HG02588 (cell line): ENCODE results near the gene CADM2.
"Not testable (repeated sequence)": the region's sequence is repeated elsewhere in the genome, so short reads cannot be mapped to it uniquely, and the experiment has no call there.

Experiments
- ATAC-seq: cut with Tn5 transposase; IDR thresholded peaks from one replicate; pipeline ENCODE4 v1.9.1; 2021; ENCODE audit warnings: mild to moderate bottlenecking, moderate library complexity; ENCODE audit not compliant: unreplicated experiment

CADM2 gene

DNA sequence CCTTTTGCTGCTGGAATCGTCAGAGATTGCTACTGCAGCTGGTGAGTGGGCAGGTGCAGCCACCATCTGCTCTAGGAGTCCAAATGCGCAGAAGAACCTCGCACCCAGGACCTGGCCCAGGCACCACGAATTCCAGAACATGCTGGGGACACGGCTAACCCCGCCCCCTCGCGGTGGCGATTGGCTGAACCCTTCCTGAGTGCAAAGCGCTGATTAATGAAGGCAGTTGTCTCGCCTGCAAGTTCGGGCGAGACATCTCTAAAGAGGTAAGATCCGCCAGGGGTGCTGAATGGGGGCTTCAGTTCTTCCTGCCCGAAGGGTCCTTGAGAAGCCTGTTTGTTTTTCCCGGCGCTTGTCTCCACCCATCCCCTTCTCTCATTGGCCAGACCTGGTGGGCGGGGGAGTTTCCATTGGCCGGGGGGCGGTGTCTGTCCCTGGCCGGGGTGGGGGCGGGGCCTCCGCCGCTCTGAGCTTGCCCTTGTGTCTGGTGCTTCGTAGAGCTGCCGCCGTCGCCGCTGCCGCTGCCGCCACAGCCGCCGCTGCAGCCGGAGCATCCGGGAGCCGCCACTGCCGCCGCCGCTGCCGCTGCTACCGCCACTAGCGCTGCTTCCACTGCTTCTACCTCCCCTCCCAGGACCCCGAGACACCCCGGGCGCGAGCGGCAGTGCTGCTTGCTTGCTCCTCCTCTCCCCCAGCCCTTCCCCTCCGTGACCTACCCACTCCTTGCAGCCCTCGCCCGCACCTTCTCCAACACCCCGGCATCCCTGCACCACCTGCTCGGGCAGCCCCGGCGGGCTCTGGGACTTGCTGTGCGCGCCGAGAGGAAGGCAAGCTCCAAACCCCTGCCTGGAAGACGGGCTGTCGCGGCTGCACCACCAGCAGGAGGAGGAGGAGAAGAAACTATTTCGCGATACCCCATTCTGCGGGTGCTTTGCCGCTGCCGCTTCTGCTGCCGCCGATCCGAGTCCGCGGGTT lies at the start of gene CADM2:
Gene CADM2, plus strand, starts transcription at position 495 of the 975 bp plus-strand sequence.
- peak; percentile 97 for ATAC-seq

DNA sequence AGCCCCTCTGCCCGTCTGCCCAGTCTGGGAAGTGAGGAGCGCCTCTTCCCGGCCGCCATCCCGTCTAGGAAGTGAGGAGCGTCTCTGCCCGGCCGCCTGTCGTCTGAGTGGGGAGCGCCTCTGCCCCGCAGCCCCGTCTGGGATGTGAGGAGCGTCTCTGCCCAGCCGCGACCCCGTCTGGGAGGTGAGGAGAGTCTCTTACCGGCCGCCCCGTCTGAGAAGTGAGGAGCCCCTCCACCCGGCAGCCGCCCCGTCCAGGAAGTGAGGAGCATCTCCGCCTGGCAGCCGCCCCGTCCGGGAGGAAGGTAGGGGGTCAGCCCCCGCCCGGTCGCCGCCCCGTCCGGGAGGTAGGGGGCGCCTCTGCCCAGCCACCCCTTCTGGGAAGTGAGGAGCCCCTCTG lies 40.2 kb upstream of the CADM2 start:
- not testable (repeated sequence) for ATAC-seq

DNA sequence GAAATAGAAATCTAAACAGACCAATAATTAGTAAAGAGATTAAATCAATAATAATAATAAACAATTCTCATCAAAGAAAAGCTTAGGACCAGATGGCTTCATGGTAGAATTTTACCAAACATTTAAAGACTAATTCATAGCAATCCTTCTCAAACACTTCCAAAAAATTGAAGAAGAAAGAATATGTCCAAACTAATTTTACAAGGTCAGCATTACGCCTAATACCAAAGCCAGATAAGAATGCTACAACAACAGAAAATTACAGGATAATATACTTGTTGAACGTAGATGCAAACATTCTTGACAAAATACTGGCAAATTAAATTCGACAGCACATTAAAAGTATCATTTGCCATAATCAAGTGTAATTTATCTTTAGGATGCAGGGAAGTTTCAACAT lies 36.1 kb upstream of the CADM2 start:
- no peak for ATAC-seq

DNA sequence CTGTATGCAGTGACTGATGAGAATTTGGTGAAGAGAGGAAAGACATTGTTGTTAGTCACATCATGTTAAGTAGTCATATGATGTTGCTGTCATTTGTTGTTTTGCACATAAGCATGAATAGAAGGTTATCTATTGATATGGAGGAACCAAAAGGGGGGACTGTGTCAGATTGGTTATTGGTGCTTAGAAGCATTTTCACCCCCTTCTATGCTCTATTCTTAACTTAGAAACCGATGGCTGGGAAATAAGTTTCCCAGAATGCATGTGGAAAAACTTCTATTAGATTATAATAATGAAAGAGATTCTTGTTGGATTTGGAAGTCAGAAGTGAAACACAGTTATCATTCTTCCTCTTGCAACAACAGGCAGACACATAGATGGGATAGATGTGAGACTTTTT lies 33.2 kb upstream of the CADM2 start:
- ATAC-seq = no peak

DNA sequence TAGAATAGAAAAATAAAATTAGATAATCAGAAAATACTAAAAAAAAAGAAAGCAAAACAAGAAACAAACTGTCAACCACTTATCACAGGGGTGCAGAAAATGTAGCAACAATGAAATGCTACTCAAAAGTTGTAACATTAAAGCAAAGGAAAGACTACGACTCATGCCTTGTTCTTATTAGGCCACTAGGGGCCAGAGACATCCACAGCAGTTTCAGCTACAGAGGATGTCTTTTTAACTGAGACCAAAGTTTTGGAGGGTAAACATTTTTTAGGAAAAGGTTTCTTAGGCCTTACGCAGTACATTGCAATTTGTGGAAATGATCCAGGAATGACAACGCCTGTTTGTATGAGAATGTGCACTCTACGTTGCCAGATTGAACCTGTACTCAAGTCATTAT lies 15.4 kb upstream of the CADM2 start:
- ATAC-seq = no peak

DNA sequence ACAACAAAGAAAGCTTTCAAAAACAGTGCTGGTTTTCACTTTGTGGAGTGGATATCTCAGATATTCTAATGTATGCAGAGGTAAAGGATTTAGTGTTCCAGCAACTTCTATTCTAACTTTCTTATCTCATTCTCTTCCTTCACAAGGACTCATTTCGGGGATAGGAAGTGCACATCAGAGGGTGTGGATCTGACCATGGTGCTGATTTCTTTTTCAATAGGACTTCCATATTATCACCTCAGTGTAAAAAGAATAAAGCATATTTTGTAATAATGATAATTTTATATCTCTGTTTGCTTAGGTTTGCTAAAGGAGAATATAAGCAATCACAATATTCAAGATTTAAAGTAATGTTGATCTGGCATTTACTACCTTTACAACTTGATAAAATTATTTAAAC lies 12.5 kb upstream of the CADM2 start:
- ATAC-seq = no peak

DNA sequence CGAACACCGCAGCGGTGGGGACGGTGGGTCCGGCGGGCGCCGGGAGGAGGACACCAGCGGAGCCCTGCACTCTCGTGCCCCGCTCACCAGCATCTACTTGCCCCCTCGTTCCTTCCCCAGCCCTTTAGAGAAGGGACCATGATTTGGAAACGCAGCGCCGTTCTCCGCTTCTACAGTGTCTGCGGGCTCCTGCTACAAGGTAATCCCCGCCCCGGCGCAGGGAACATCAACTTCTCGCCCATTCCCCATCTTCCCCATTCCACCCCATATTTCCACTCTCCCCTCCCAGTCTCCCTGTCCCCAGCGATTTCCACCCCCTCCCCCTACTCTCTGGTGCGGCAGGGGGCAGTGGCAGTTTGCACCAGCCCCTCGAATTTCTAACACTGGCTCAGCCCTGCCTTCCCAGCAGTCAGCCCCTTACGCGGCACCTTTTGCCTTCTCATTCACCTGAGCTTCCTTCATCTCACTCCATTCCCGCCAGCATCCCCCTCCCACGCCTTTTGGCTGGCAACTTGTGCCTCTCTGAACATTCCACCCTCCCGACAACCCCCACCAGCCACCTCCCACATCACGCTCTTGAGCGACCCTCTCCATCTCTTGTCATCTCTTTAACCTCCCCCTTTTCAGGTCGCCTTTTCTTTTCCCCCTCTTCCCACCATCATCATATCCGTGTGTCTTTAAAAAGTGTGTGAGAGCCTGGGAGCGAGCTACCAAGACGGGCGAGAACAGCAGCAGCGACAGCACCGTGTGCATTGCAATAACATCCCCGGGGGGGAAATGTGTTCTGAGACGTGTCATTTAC lies 882 bp downstream of the CADM2 start:
- no peak for ATAC-seq

DNA sequence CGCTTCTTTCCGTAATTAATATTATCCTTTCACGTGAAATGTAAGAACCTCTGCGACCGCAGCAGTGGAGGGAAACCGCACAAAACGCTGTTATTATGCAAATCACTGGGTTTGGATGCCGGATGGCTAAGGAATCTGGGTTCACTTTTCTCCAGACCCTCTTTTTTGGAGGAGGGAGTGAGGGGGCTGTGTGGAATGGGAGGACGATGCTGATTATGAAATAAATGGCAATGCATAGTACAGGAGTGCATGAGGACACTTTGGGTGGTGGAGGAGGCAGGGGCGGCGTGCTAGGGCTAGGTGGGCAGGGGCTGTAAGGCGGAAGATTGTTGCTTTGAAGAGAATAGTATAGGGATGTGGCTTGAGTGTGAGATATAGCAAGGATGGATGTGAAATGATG lies 1.8 kb downstream of the CADM2 start:
- ATAC-seq = no peak

DNA sequence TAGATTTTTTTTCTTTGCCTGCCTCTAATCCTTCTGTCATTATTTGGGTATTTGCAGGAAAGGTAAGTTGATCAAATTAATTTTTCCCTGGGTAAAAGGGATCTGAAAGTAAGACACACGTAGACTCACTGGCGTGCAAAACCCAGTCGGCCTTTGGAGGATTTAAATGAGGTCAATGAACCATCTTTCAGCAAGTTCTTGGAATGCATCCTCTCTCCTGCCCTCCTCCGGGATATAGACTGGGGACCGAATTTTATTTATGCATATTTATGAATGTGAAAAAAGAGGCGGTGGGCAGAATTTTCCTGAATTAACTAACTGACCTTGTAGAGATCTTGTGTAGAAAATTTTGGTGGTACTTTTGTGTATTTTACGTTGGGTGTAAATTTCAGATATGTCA lies 2.2 kb downstream of the CADM2 start:
- no peak for ATAC-seq

DNA sequence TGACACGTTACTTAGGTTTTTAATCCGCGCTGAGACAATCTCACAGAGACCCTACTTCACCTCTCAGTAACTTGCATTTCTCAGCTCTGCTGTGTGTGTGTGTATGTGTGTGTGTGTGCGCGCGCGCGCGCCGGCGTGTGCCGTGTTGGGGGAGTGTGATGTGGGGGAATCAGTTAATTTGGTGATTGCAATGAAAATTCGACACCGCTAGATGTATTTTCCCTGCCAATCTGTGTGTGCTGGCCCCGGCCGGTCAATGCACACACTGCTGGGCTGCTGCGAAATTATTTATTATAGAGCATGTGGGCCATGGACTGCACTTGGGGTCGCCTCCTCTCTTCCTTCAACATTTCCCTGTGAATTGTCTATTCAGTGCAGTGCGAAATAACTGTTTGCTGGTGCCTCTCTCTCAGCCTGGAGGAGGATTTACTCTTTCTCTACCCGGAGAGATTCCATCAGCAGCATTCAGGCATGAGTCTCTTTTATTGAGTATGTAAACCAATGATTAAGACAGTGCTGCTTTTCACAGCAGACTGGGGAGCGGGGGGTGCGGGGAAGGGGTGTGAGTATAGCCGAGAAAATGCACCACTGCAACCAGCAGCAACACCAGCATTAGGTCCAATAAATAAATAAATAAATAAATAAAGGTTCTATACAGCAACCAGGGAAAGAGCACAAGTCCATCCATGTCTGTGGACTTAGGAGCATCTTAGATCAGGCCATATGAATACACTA lies 2.9 kb downstream of the CADM2 start:
- no peak for ATAC-seq

DNA sequence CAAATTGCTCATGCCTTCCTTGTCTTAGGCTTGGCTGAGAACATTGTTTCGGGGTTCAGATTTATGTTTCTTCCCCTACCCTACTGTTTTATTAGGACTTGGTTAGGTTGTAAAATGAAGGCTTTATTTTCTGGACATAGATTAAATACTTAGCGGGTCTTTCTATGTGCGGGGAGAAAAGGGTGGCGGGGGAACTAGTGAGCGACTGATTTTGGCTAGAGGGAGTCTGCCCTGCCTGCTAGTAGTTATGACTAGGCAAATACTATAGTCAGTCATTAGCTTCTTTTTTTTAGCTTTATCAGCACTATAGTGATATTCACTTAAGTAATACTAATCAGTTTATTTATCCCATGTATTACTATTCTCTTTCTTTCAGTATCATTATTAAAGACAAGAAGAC lies 3.6 kb downstream of the CADM2 start:
- ATAC-seq = no peak

DNA sequence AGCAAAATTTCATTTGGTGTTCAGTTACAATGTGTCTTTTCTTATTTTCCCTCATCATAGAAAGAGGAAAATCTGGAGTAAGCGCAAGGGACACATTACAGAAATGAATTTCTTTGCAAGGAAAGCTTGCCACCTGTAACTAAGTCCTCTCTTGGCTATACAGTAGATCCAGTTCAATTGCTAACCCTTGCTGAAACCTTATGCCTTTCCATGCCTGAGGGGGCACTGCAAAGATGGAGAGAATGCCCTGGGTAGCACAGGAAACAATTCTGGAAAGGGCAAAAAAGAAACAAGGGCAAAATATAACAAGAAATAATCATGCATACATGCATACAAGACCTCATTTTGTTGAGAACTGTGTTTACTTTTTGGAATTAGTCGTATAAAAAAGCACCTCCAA lies 4.3 kb downstream of the CADM2 start:
- ATAC-seq = no peak

DNA sequence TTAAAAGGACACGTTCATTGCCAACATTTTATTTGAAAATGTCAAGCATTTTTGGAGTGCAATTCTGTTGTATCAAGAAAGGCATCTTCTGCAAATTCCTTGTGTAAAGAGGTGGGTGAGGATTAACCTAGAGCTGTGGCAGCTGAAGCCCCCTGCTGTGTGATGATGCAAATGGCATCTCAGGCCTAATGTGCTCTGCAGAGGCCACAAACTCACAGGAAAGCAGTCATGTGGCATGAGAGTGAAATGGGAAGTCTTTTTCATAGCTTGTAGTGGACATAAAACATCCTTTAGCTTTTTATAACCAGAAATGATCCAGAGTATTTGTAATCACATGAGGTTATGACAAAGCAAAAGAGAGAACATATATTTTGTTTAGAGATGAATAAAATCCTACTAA lies 6.4 kb downstream of the CADM2 start:
- ATAC-seq = no peak

DNA sequence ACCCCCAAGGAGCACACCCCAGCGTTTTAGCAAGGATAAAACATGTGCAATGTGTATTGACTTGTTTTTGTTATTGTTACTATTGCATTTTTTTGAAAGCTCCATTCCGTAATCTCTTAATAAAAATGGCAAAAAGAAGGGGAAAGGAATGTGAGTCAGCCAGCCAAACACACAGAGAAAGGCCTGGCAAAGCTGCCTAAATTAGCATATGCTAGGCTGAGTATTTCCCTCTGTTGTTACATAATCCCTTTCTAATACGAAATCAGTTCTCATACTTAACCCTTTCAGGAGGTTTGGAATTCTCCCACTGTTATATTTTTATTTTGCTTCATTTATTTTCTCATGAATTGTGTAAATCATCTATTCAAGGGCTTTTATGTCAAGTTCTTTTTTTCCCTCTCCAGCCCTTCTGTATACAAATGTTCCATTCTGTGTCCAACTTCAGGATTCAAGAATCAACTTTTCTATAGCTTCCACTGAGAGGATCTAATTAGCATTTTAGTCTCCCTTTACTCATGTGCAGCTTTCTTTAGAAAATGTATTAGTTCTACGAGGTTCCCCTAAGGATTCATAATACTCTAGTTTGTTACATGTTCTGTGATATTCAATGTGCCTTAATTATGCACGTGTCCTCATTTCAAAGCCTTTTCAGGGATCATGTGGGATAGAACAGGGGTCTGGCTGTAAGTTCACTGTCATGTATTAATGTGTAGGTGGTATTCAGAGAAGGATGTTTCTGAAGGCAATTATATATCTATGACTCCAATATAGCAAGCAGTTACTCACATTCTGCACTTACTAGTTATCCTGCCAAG lies 9.2 kb downstream of the CADM2 start:
- ATAC-seq = no peak

DNA sequence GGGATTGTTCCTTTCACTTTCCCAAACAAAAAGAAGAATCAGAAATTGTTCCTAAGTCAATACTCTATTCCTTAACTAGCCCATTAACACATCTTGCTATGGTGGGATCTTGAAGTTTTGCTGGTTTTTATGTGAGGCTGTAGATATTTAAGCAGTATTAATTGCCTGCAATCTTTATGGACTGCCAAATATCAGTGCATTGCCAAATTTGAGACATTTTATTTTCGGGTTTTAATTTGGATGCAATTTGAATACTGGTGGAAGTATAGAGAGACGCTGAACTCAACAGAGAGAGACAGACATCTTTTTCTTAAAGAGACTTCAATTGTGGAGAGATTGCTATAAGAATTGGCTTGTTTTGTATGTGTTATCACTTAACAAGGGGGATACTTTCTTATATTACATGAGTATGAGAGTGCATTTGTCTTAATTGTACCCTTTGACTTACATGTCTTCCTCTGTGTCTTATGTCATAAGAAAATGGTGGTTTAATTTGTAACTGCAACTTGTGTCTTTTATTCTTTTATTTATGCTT lies 10.0 kb downstream of the CADM2 start:
- no peak for ATAC-seq

DNA sequence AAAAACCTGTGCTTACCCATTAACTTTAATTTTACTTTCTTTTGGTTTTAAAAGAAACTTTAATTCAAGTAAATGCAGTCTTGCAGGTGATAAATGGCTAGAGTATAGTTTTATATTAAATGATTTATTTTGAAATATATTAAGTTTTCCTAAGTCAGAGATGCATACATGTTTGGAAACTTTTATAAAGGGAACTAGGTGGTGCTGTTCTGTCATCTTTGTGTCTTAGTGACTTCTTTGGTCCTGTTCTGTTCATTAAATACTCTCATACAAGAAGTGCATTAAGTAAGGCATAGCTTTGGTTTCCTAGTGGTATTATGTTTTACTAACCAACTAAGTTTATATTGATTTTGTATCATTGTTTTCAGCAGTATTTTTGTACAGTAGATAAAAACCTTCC lies 15.6 kb downstream of the CADM2 start:
- ATAC-seq = no peak

DNA sequence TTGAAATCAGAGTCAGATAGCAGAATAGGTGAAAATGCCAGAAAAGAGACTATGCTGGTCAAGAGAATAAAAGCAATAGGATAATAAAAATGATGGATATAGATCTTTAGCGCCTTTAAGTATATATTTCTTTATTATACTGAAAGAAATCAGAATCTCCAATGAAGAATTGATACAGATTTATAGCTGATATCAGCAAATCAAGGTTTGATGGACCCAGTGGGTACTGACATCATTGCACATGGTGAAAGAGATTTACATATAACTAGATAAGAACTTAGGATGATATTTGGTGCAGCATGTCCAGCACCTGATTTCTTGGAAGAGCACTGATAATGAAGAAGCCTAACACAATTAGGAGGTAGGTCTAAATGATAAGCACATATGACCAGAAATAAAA lies 18.2 kb downstream of the CADM2 start:
- ATAC-seq = no peak

DNA sequence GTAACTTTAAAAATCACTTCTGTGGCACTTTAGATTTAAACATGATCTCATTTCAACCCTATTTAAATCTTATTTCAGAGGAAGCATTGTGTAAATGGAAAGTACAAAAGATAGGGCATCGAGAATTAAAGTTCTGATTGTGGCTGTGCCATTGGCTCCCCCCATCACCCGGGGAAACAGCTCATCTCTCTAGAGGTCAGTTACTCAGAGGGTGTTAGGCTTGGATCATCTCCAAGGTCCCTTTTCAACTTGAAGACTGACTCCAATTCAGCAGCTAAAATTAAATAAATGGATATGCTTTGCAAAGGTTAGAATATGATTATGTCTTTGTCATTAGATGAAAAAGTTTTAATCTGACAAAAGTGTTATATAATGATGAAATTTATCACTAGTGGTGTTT lies 20.1 kb downstream of the CADM2 start:
- ATAC-seq = no peak

DNA sequence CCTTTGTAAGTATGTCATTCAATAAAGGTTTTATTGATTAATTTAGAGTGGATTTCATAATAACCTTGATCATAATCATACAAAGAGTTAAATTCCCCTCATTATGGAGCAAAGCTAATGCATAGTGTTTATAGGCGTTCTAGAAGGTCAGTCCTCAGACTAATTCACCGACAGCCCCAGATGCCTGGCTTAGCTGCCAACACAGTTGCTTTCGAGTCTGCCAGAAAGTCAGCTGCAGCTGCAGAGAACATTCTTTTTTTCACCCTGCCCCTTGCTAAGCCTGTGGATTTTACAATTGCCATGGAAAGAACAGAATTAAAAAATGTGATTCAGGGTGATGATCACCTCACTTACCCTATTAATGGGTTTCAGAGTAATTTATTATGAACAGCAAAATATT lies 21.2 kb downstream of the CADM2 start:
- no peak for ATAC-seq

DNA sequence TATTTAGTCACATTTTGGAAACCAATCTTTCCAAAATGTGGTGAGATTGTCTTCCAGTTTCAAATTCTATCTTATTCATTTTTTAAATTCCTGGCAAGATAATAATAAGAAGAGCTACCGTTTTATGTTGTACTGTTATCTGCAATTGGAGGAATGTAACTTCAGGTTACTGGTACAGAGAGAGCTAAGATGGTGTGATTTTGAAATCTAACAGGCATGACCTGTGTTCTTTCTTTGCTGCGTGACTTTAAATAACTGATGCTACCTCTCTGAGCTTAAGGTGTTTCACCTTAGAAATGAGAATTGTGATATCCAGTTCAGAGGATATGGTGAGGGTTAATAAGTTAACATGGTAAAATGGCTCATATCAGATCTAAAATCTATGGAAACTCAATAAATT lies 21.7 kb downstream of the CADM2 start:
- no peak for ATAC-seq
